HCT116 (cell line): ENCODE measurements around the gene MX2. TPM values are rescaled to one million over a fixed set of nuclear protein-coding genes. Genes with fewer than 3 reads are reported as not detected.

Experiments used
- ATAC-seq: fragments of 200-7000 bp; cut with Tn5 transposase; 2 replicates; pipeline ENCODE4 v1.9.1; 2020; ENCODE audit warnings: mild to moderate bottlenecking, moderate library complexity
- BruUV-seq: library from RNA; stranded (reverse); fragments of 400-500 nt; replicated peaks from 2 replicates; lab custom pipeline; 2021; lab: Mats Ljungman, UMichigan
- CTCF ChIA-PET: fragments of 300-600 bp; sonication (Branson Sonifier 250); formaldehyde crosslinking; loops from one replicate; lab custom pipeline; 2021; ENCODE audit warnings: antibody characterized with exemption; lab: Charles Lee
- POLR2A ChIA-PET: fragments of 300-600, 350-600 bp; sonication (Branson Sonifier 250); formaldehyde crosslinking; loops from one replicate; lab custom pipeline; 2021; ENCODE audit warnings: antibody characterized with exemption; lab: Charles Lee
- RAD21 ChIA-PET, 2 experiments: fragments of 300-600 bp; sonication (Branson Sonifier 250); formaldehyde crosslinking; loops; one replicate each; lab custom pipeline; 2023; ENCODE audit warnings: low total read pairs in 2 of 2; ENCODE audit not compliant: uncharacterized antibody in 2 of 2, unreplicated experiment in 2 of 2, low non-redundant PET in 1 of 2; lab: Charles Lee
- DNase-seq: peaks from one replicate; pipeline ENCODE4 v3.0.0-alpha.2; 2010; ENCODE audit warnings: low read depth, low spot score
- H2AFZ ChIP-seq: fragments of 200-600 bp; shearing (Covaris generic), sonication (generic); 2 replicates; pipeline ENCODE4 v1.6.1; 2017; ENCODE audit warnings: low read depth, mixed run types, mixed read lengths, antibody characterized with exemption, low read length; ENCODE audit not compliant: poor library complexity, severe bottlenecking
- H3K27ac ChIP-seq: 2 replicates; pipeline ENCODE4 v1.5.1; 2012; ENCODE audit warnings: low read depth, low read length
- H3K27me3 ChIP-seq: fragments of 200-600 bp; sonication (generic); 2 replicates; pipeline ENCODE4 v1.6.1; 2016; ENCODE audit warnings: mixed run types, low read length, mixed read lengths; ENCODE audit not compliant: insufficient read depth
- H3K36me3 ChIP-seq, 2 experiments: fragments of 200-500 bp in 1 of 2; fragments of 200-600 bp in 1 of 2; sonication (Bioruptor generic) in 1 of 2; sonication (generic) in 1 of 2; 2 replicates each; pipeline versions ENCODE4 v1.5.1 to v1.6.1; 2014 to 2016; ENCODE audit warnings: low read length in 2 of 2, inconsistent platforms in 1 of 2, mixed read lengths in 1 of 2, mixed run types in 1 of 2; ENCODE audit not compliant: insufficient read depth in 2 of 2, control insufficient read depth in 1 of 2
- H3K4me1 ChIP-seq, 2 experiments: fragments of 200-600 bp in 1 of 2; sonication (generic) in 1 of 2; 2 replicates each; pipeline versions ENCODE4 v1.5.1 to v1.6.1; 2012 to 2017; ENCODE audit warnings: low read length in 2 of 2, inconsistent platforms in 1 of 2, mild to moderate bottlenecking in 1 of 2, mixed read lengths in 1 of 2, mixed run types in 1 of 2, moderate library complexity in 1 of 2; ENCODE audit not compliant: insufficient read depth in 2 of 2, control insufficient read depth in 1 of 2
- H3K4me2 ChIP-seq: fragments of 200-600 bp; sonication (generic); 2 replicates; pipeline ENCODE4 v1.6.1; 2017; ENCODE audit warnings: mixed run types, low read length, mixed read lengths
- H3K4me3 ChIP-seq, 2 experiments: fragments of 200-600 bp in 1 of 2; sonication (generic) in 1 of 2; replicated peaks in 1 of 2; 2 replicates each; pipeline ENCODE4 v1.5.1; 2011 to 2016; ENCODE audit warnings: low read length in 2 of 2, control low read depth in 1 of 2, low read depth in 1 of 2, mild to moderate bottlenecking in 1 of 2, mixed read lengths in 1 of 2, mixed run types in 1 of 2
- H3K79me2 ChIP-seq: fragments of 200-600 bp; sonication (generic); 2 replicates; pipeline ENCODE4 v1.6.1; 2017; ENCODE audit warnings: mild to moderate bottlenecking, mixed run types, low read length, moderate library complexity, mixed read lengths; ENCODE audit not compliant: insufficient read depth
- H3K9ac ChIP-seq: fragments of 200-600 bp; sonication (generic); 2 replicates; pipeline ENCODE4 v1.6.1; 2016; ENCODE audit warnings: low read length, mixed read lengths
- H3K9me2 ChIP-seq: fragments of 200-600 bp; sonication (generic), shearing (Covaris generic); 2 replicates; pipeline ENCODE4 v1.6.1; 2017; ENCODE audit warnings: mixed run types, mild to moderate bottlenecking, moderate library complexity; ENCODE audit not compliant: insufficient read depth
- H3K9me3 ChIP-seq, 2 experiments: fragments of 200-500 bp in 1 of 2; fragments of 200-600 bp in 1 of 2; sonication (Bioruptor generic) in 1 of 2; sonication (generic) in 1 of 2; 2 replicates each; pipeline ENCODE4 v1.6.1; 2014 to 2017; ENCODE audit warnings: low read length in 2 of 2, mixed read lengths in 2 of 2, inconsistent platforms in 1 of 2, low read depth in 1 of 2, mild to moderate bottlenecking in 1 of 2, mixed run types in 1 of 2, moderate library complexity in 1 of 2; ENCODE audit not compliant: control insufficient read depth in 1 of 2, insufficient read depth in 1 of 2
- H4K20me1 ChIP-seq: fragments of 200-600 bp; sonication (generic), shearing (Covaris generic); 2 replicates; pipeline ENCODE4 v1.6.1; 2017; ENCODE audit warnings: mixed run types, mild to moderate bottlenecking, moderate library complexity; ENCODE audit not compliant: insufficient read depth
- EGR1 ChIP-seq: IDR thresholded peaks from 2 replicates; pipeline ENCODE4 v1.6.1; 2012; ENCODE audit warnings: low read depth
- ELF1 ChIP-seq: IDR thresholded peaks from 2 replicates; pipeline ENCODE4 v1.6.1; 2012; ENCODE audit warnings: low read depth, borderline replicate concordance
- EZH2 ChIP-seq: fragments of 200-600 bp; sonication (generic); IDR thresholded peaks from 2 replicates; pipeline ENCODE4 v1.6.1; 2017; ENCODE audit warnings: antibody characterized with exemption, mixed run types
- EZH2phosphoT487 ChIP-seq: fragments of 200-600 bp; IDR thresholded peaks from 2 replicates; pipeline ENCODE4 v1.6.1; 2018; ENCODE audit warnings: antibody characterized with exemption, borderline replicate concordance
- POLR2AphosphoS5 ChIP-seq: IDR thresholded peaks from 2 replicates; pipeline ENCODE4 v1.6.1; 2011; ENCODE audit warnings: mild to moderate bottlenecking, low read depth, low read length, moderate library complexity
- RAD21 ChIP-seq: IDR thresholded peaks from 2 replicates; pipeline ENCODE4 v1.6.1; 2012; ENCODE audit warnings: low read depth, mild to moderate bottlenecking
- SIN3A ChIP-seq: IDR thresholded peaks from 2 replicates; pipeline ENCODE4 v1.6.1; 2012; ENCODE audit warnings: low read depth
- SRF ChIP-seq: IDR thresholded peaks from 2 replicates; pipeline ENCODE4 v1.6.1; 2012; ENCODE audit warnings: low read depth
- YY1 ChIP-seq: IDR thresholded peaks from 2 replicates; pipeline ENCODE4 v1.6.1; 2011; ENCODE audit warnings: low read length, low read depth, moderate library complexity, mild to moderate bottlenecking; ENCODE audit not compliant: insufficient replicate concordance; ENCODE audit errors: extremely low read depth
- ZFX ChIP-seq: fragments of 450-650 bp; IDR thresholded peaks from 2 replicates; pipeline ENCODE4 v1.6.1; 2017
- intact Hi-C: fragments of 100-400 bp; cut with micrococcal nuclease; formaldehyde crosslinking; loops from 2 replicates; pipeline ENCODE4 v1.10.0; 2022
- total RNA-seq: library from RNA; stranded (reverse); gene quantifications from one replicate; pipeline ENCODE4 v1.2.1, GENCODE V29; 2021; ENCODE audit not compliant: unreplicated experiment
- TF ChIP-seq, protein P1 (sequence below), 3 experiments: fragments of 200-600 bp in 1 of 3; sonication (generic) in 1 of 3; IDR thresholded peaks in 2 of 3; conservative IDR thresholded peaks in 1 of 3; 2 replicates each; pipeline ENCODE4 v1.5.1; 2012 to 2017; ENCODE audit warnings: low read depth in 2 of 3, low read length in 2 of 3, antibody characterized with exemption in 1 of 3, borderline replicate concordance in 1 of 3, control low read depth in 1 of 3, mild to moderate bottlenecking in 1 of 3, mixed read lengths in 1 of 3, mixed run types in 1 of 3, moderate library complexity in 1 of 3; ENCODE audit not compliant: insufficient read depth in 1 of 3
- TF ChIP-seq, protein P2 (sequence below): IDR thresholded peaks from 2 replicates; pipeline ENCODE4 v1.6.1; 2012; ENCODE audit warnings: low read depth

MX2 gene
- total RNA-seq, 1 experiment from 2014 or later = 0.22 TPM

DNA sequence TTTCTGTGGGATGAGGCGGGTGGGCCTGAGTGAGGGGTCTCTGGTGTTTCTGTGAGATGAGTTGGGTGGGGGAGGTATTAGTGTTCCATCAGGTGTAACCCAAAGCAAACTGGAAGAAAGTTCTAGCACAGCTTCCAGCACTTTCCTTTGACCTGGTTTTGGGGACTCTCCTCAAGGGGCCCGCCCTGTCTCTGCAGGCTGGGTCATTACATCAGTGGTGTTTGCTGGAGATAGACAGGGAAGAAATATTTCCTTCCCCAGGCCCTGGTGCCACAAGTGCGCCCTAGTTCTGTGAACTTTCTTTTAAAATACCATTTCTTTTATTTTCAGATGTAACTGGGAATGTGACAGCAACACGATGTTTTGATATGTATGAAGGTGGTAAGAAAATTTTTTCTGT, 16.5 kb upstream of the MX2 start:
- ATAC-seq (no peak), DNase-seq (no peak)
- H3K4me2 ChIP-seq = no peak overlapping the region
- no peaks in the 10 kb centered on the region for H3K79me2 ChIP-seq
- H2AFZ ChIP-seq = no peak overlapping the region
- H3K27ac ChIP-seq = no peak overlapping the region
- RAD21 ChIA-PET = no interaction called here
- no peaks in the 10 kb centered on the region for H3K4me1 ChIP-seq
- H3K9me2 ChIP-seq = no peaks in the 10 kb centered on the region
- H3K36me3 ChIP-seq = no peaks in the 10 kb centered on the region
- POLR2A ChIA-PET = no interaction called here
- CTCF ChIA-PET = no interaction called here
- TF ChIP-seq ZFX (no peak), EZH2 (no peak), RAD21 (no peak), ELF1 (no peak), SRF (no peak), EGR1 (no peak), POLR2AphosphoS5 (no peak), YY1 (no peak), SIN3A (no peak), EZH2phosphoT487 (no peak)
- TF ChIP-seq, protein P1, sequence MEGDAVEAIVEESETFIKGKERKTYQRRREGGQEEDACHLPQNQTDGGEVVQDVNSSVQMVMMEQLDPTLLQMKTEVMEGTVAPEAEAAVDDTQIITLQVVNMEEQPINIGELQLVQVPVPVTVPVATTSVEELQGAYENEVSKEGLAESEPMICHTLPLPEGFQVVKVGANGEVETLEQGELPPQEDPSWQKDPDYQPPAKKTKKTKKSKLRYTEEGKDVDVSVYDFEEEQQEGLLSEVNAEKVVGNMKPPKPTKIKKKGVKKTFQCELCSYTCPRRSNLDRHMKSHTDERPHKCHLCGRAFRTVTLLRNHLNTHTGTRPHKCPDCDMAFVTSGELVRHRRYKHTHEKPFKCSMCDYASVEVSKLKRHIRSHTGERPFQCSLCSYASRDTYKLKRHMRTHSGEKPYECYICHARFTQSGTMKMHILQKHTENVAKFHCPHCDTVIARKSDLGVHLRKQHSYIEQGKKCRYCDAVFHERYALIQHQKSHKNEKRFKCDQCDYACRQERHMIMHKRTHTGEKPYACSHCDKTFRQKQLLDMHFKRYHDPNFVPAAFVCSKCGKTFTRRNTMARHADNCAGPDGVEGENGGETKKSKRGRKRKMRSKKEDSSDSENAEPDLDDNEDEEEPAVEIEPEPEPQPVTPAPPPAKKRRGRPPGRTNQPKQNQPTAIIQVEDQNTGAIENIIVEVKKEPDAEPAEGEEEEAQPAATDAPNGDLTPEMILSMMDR (IDR thresholded peaks at IDR 0.05 in 2 of 3, conservative IDR thresholded peaks at IDR 0.05 in 1 of 3; ENCODE audit: borderline replicate concordance in 1 of 3, insufficient read depth in 1 of 3, low read depth in 2 of 3, low read length in 2 of 3) = no peak
- TF ChIP-seq, protein P2, sequence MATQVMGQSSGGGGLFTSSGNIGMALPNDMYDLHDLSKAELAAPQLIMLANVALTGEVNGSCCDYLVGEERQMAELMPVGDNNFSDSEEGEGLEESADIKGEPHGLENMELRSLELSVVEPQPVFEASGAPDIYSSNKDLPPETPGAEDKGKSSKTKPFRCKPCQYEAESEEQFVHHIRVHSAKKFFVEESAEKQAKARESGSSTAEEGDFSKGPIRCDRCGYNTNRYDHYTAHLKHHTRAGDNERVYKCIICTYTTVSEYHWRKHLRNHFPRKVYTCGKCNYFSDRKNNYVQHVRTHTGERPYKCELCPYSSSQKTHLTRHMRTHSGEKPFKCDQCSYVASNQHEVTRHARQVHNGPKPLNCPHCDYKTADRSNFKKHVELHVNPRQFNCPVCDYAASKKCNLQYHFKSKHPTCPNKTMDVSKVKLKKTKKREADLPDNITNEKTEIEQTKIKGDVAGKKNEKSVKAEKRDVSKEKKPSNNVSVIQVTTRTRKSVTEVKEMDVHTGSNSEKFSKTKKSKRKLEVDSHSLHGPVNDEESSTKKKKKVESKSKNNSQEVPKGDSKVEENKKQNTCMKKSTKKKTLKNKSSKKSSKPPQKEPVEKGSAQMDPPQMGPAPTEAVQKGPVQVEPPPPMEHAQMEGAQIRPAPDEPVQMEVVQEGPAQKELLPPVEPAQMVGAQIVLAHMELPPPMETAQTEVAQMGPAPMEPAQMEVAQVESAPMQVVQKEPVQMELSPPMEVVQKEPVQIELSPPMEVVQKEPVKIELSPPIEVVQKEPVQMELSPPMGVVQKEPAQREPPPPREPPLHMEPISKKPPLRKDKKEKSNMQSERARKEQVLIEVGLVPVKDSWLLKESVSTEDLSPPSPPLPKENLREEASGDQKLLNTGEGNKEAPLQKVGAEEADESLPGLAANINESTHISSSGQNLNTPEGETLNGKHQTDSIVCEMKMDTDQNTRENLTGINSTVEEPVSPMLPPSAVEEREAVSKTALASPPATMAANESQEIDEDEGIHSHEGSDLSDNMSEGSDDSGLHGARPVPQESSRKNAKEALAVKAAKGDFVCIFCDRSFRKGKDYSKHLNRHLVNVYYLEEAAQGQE = no peak
- TF ChIP-seq, all 23 proteins: peak for 0
- Histone ChIP-seq H4K20me1 (no peaks in the 10 kb centered on the region), H3K9ac (no peak overlapping the region), H3K9me3 (peaks cover 3 to 8% of the 10 kb centered on the region in 2 experiments; a peak in 1 of 4 replicates), H3K4me3 (no peak overlapping the region), H3K27me3 (peaks cover 33% of the 10 kb centered on the region)
- intact Hi-C loops = no loop called here
- BruUV-seq = no TSS peak
